ENCODE measurements around the gene ZBTB40. TPM values are rescaled to one million over a fixed set of nuclear protein-coding genes. Genes with fewer than 3 reads are reported as not detected.

Gene ZBTB40
- total and polyA plus RNA-seq, 10 of the 15 experiments (the other 5 are each of a cell fraction or from before 2014, with no cell fraction given) = 1.9 to 14.4 (median 9.0) TPM

DNA sequence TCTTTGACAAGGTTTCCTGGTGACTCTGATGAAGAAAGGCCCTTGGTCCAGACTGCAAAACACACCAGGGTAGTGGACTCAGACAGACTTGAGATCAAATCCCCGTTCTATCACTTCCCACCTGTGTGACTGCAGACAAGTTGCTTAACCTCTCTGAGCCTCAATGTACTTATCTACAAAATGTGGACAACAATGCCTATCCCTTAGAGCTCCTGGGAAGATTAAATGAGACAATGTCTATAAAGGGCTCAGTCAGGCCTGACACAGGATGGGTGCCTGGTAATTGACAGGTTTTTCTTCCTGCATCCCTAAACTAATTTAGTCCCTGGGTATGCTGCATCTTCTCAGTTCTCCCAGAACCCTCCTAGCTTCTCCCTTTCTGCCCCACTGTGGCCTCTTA, 37.9 kb upstream of the ZBTB40 start:
- CTCF ChIA-PET = interaction anchor here (0.5 to 6.2 kb wide), 2 partner anchors 275 to 281 kb away, joined by 3 to 56 read pairs; no protein-coding TSS in a partner anchor
- in situ Hi-C loops (cut with MboI) = loop anchor here (10.0 kb wide), 1 partner anchor 409 kb away; the partner anchor contains the start of gene CELA3A
- TF ChIP-seq WRNIP1 (IDR thresholded peaks at IDR 0.05; ENCODE audit: borderline replicate concordance, low read depth, low read length) = no peak
- TF ChIP-seq, protein P1, sequence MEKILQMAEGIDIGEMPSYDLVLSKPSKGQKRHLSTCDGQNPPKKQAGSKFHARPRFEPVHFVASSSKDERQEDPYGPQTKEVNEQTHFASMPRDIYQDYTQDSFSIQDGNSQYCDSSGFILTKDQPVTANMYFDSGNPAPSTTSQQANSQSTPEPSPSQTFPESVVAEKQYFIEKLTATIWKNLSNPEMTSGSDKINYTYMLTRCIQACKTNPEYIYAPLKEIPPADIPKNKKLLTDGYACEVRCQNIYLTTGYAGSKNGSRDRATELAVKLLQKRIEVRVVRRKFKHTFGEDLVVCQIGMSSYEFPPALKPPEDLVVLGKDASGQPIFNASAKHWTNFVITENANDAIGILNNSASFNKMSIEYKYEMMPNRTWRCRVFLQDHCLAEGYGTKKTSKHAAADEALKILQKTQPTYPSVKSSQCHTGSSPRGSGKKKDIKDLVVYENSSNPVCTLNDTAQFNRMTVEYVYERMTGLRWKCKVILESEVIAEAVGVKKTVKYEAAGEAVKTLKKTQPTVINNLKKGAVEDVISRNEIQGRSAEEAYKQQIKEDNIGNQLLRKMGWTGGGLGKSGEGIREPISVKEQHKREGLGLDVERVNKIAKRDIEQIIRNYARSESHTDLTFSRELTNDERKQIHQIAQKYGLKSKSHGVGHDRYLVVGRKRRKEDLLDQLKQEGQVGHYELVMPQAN (conservative IDR thresholded peaks at IDR 0.05) = no peak
- TF ChIP-seq RELA (IDR thresholded peaks at IDR 0.05; ENCODE audit: borderline replicate concordance, partially characterized antibody) = no peak
- TF ChIP-seq MXI1 (IDR thresholded peaks at IDR 0.05; ENCODE audit: low read depth, low read length) = no peak
- TF ChIP-seq CBX3 (IDR thresholded peaks at IDR 0.05; ENCODE audit: borderline replicate concordance, low read depth) = no peak
- no peak for TF ChIP-seq ZNF207 (IDR thresholded peaks at IDR 0.05; ENCODE audit: borderline replicate concordance)
- TF ChIP-seq CREB1 (IDR thresholded peaks at IDR 0.05; ENCODE audit: low read depth) = no peak
- TF ChIP-seq SRF (IDR thresholded peaks at IDR 0.05; ENCODE audit: low read depth in 2 of 2, low read length in 2 of 2) = no peak
- no peak for TF ChIP-seq SIX5 (IDR thresholded peaks at IDR 0.05; ENCODE audit: low read depth, low read length, severe bottlenecking)
- TF ChIP-seq ZBED1 (IDR thresholded peaks at IDR 0.05; ENCODE audit: borderline replicate concordance) = no peak
- TF ChIP-seq, protein P2, sequence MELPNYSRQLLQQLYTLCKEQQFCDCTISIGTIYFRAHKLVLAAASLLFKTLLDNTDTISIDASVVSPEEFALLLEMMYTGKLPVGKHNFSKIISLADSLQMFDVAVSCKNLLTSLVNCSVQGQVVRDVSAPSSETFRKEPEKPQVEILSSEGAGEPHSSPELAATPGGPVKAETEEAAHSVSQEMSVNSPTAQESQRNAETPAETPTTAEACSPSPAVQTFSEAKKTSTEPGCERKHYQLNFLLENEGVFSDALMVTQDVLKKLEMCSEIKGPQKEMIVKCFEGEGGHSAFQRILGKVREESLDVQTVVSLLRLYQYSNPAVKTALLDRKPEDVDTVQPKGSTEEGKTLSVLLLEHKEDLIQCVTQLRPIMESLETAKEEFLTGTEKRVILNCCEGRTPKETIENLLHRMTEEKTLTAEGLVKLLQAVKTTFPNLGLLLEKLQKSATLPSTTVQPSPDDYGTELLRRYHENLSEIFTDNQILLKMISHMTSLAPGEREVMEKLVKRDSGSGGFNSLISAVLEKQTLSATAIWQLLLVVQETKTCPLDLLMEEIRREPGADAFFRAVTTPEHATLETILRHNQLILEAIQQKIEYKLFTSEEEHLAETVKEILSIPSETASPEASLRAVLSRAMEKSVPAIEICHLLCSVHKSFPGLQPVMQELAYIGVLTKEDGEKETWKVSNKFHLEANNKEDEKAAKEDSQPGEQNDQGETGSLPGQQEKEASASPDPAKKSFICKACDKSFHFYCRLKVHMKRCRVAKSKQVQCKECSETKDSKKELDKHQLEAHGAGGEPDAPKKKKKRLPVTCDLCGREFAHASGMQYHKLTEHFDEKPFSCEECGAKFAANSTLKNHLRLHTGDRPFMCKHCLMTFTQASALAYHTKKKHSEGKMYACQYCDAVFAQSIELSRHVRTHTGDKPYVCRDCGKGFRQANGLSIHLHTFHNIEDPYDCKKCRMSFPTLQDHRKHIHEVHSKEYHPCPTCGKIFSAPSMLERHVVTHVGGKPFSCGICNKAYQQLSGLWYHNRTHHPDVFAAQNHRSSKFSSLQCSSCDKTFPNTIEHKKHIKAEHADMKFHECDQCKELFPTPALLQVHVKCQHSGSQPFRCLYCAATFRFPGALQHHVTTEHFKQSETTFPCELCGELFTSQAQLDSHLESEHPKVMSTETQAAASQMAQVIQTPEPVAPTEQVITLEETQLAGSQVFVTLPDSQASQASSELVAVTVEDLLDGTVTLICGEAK (IDR thresholded peaks at IDR 0.05; ENCODE audit: borderline replicate concordance) = no peak
- no peak for TF ChIP-seq TARDBP (IDR thresholded peaks at IDR 0.05; ENCODE audit: borderline replicate concordance)
- TF ChIP-seq CBFB (IDR thresholded peaks at IDR 0.05; ENCODE audit: low read depth) = no peak
- TF ChIP-seq BHLHE40 (IDR thresholded peaks at IDR 0.05; ENCODE audit: borderline replicate concordance in 1 of 2, low read depth in 2 of 2, low read length in 1 of 2) = no peak
- no peak for TF ChIP-seq ETV6 (conservative IDR thresholded peaks at IDR 0.05 in 1 of 2, IDR thresholded peaks at IDR 0.05 in 1 of 2; ENCODE audit: borderline replicate concordance in 1 of 2, low read depth in 1 of 2)
- no peak for TF ChIP-seq EZH2 (IDR thresholded peaks at IDR 0.05; ENCODE audit: borderline replicate concordance, control insufficient read depth, low read depth, low read length)
- TF ChIP-seq, protein P3, sequence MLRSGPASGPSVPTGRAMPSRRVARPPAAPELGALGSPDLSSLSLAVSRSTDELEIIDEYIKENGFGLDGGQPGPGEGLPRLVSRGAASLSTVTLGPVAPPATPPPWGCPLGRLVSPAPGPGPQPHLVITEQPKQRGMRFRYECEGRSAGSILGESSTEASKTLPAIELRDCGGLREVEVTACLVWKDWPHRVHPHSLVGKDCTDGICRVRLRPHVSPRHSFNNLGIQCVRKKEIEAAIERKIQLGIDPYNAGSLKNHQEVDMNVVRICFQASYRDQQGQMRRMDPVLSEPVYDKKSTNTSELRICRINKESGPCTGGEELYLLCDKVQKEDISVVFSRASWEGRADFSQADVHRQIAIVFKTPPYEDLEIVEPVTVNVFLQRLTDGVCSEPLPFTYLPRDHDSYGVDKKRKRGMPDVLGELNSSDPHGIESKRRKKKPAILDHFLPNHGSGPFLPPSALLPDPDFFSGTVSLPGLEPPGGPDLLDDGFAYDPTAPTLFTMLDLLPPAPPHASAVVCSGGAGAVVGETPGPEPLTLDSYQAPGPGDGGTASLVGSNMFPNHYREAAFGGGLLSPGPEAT (IDR thresholded peaks at IDR 0.05; ENCODE audit: low read depth) = no peak

More for the DNA sequence above, 37.9 kb upstream of the ZBTB40 start:
- Histone ChIP-seq H3K79me2 (ENCODE audit: control insufficient read depth, insufficient read depth, low read length) (no peaks in the 10 kb centered on the region), H3K36me3 (ENCODE audit: control insufficient read depth in 2 of 2, insufficient read depth in 2 of 2, low read length in 1 of 2) (no peaks in the 10 kb centered on the region), H3K27me3 (replicated peaks in 1 of 2; ENCODE audit: control insufficient read depth in 2 of 2, insufficient read depth in 2 of 2, low read length in 1 of 2) (peaks cover 0 to 1% of the 10 kb centered on the region in 2 experiments; a peak in 1 of 4 replicates), H3K4me2 (ENCODE audit: control insufficient read depth, insufficient read depth) (no peak overlapping the region), H3K4me3 (no peak overlapping the region), H4K20me1 (ENCODE audit: control insufficient read depth, insufficient read depth) (no peaks in the 10 kb centered on the region), H3K9me3 (replicated peaks; ENCODE audit: control insufficient read depth, insufficient read depth, low read length) (no peaks in the 10 kb centered on the region), H2AFZ (ENCODE audit: control insufficient read depth, low read depth, low read length) (no peak overlapping the region), H3K9ac (ENCODE audit: control insufficient read depth, insufficient read depth, low read length) (no peak overlapping the region), H3K27ac (ENCODE audit: control insufficient read depth, insufficient read depth) (no peak overlapping the region), H3K4me1 (ENCODE audit: control insufficient read depth, insufficient read depth, low read length) (peaks cover 3% of the 10 kb centered on the region)
- FAIRE-seq (no peak), DNase-seq (ENCODE audit: low read depth, low spot score) (no peak), ATAC-seq (no peak)
- ChIA-PET RAD21 (ENCODE audit: unreplicated experiment) (interaction anchor here (3.7 kb wide), 1 partner anchor 282 kb away, joined by 49 read pairs; no protein-coding TSS in a partner anchor), SMC1A (ENCODE audit: uncharacterized antibody, unreplicated experiment) (interaction anchor here (0.6 kb wide), 1 partner anchor 104 kb away, joined by 3 read pairs; no protein-coding TSS in a partner anchor), POLR2A (no interaction called here)
- intact Hi-C loops (cut with micrococcal nuclease; ENCODE audit: unreplicated experiment) = no loop called here
- 0% methylated on average over 1 of the region's 1 CpG for WGBS (ENCODE audit: insufficient coverage, insufficient replicate concordance, low lambda C conversion rate, missing lambda C conversion rate)
- BruUV-seq (replicated peaks) = no TSS peak

Measured in GM12878 (cell line).